HCT116 (cell line): Measurements from ENCODE around the gene GK2. TPM values are rescaled to one million over a fixed set of nuclear protein-coding genes. Genes with fewer than 3 reads are reported as not detected.

Source experiments
- ATAC-seq: fragments of 200-7000 bp; cut with Tn5 transposase; 2 replicates; pipeline ENCODE4 v1.9.1; 2020; ENCODE audit warnings: mild to moderate bottlenecking, moderate library complexity
- BruUV-seq: library from RNA; stranded (reverse); fragments of 400-500 nt; replicated peaks from 2 replicates; lab custom pipeline; 2021; lab: Mats Ljungman, UMichigan
- CTCF ChIA-PET: fragments of 300-600 bp; sonication (Branson Sonifier 250); formaldehyde crosslinking; loops from one replicate; lab custom pipeline; 2021; ENCODE audit warnings: antibody characterized with exemption; lab: Charles Lee
- POLR2A ChIA-PET: fragments of 300-600, 350-600 bp; sonication (Branson Sonifier 250); formaldehyde crosslinking; loops from one replicate; lab custom pipeline; 2021; ENCODE audit warnings: antibody characterized with exemption; lab: Charles Lee
- RAD21 ChIA-PET, 2 experiments: fragments of 300-600 bp; sonication (Branson Sonifier 250); formaldehyde crosslinking; loops; one replicate each; lab custom pipeline; 2023; ENCODE audit warnings: low total read pairs in 2 of 2; ENCODE audit not compliant: uncharacterized antibody in 2 of 2, unreplicated experiment in 2 of 2, low non-redundant PET in 1 of 2; lab: Charles Lee
- DNase-seq: peaks from one replicate; pipeline ENCODE4 v3.0.0-alpha.2; 2010; ENCODE audit warnings: low read depth, low spot score
- H2AFZ ChIP-seq: fragments of 200-600 bp; shearing (Covaris generic), sonication (generic); 2 replicates; pipeline ENCODE4 v1.6.1; 2017; ENCODE audit warnings: low read depth, mixed run types, mixed read lengths, antibody characterized with exemption, low read length; ENCODE audit not compliant: poor library complexity, severe bottlenecking
- H3K27ac ChIP-seq: 2 replicates; pipeline ENCODE4 v1.5.1; 2012; ENCODE audit warnings: low read depth, low read length
- H3K27me3 ChIP-seq: fragments of 200-600 bp; sonication (generic); 2 replicates; pipeline ENCODE4 v1.6.1; 2016; ENCODE audit warnings: mixed run types, low read length, mixed read lengths; ENCODE audit not compliant: insufficient read depth
- H3K36me3 ChIP-seq, 2 experiments: fragments of 200-500 bp in 1 of 2; fragments of 200-600 bp in 1 of 2; sonication (Bioruptor generic) in 1 of 2; sonication (generic) in 1 of 2; 2 replicates each; pipeline versions ENCODE4 v1.5.1 to v1.6.1; 2014 to 2016; ENCODE audit warnings: low read length in 2 of 2, inconsistent platforms in 1 of 2, mixed read lengths in 1 of 2, mixed run types in 1 of 2; ENCODE audit not compliant: insufficient read depth in 2 of 2, control insufficient read depth in 1 of 2
- H3K4me1 ChIP-seq, 2 experiments: fragments of 200-600 bp in 1 of 2; sonication (generic) in 1 of 2; 2 replicates each; pipeline versions ENCODE4 v1.5.1 to v1.6.1; 2012 to 2017; ENCODE audit warnings: low read length in 2 of 2, inconsistent platforms in 1 of 2, mild to moderate bottlenecking in 1 of 2, mixed read lengths in 1 of 2, mixed run types in 1 of 2, moderate library complexity in 1 of 2; ENCODE audit not compliant: insufficient read depth in 2 of 2, control insufficient read depth in 1 of 2
- H3K4me2 ChIP-seq: fragments of 200-600 bp; sonication (generic); 2 replicates; pipeline ENCODE4 v1.6.1; 2017; ENCODE audit warnings: mixed run types, low read length, mixed read lengths
- H3K4me3 ChIP-seq, 2 experiments: fragments of 200-600 bp in 1 of 2; sonication (generic) in 1 of 2; replicated peaks in 1 of 2; 2 replicates each; pipeline ENCODE4 v1.5.1; 2011 to 2016; ENCODE audit warnings: low read length in 2 of 2, control low read depth in 1 of 2, low read depth in 1 of 2, mild to moderate bottlenecking in 1 of 2, mixed read lengths in 1 of 2, mixed run types in 1 of 2
- H3K79me2 ChIP-seq: fragments of 200-600 bp; sonication (generic); 2 replicates; pipeline ENCODE4 v1.6.1; 2017; ENCODE audit warnings: mild to moderate bottlenecking, mixed run types, low read length, moderate library complexity, mixed read lengths; ENCODE audit not compliant: insufficient read depth
- H3K9ac ChIP-seq: fragments of 200-600 bp; sonication (generic); 2 replicates; pipeline ENCODE4 v1.6.1; 2016; ENCODE audit warnings: low read length, mixed read lengths
- H3K9me2 ChIP-seq: fragments of 200-600 bp; sonication (generic), shearing (Covaris generic); 2 replicates; pipeline ENCODE4 v1.6.1; 2017; ENCODE audit warnings: mixed run types, mild to moderate bottlenecking, moderate library complexity; ENCODE audit not compliant: insufficient read depth
- H3K9me3 ChIP-seq, 2 experiments: fragments of 200-500 bp in 1 of 2; fragments of 200-600 bp in 1 of 2; sonication (Bioruptor generic) in 1 of 2; sonication (generic) in 1 of 2; 2 replicates each; pipeline ENCODE4 v1.6.1; 2014 to 2017; ENCODE audit warnings: low read length in 2 of 2, mixed read lengths in 2 of 2, inconsistent platforms in 1 of 2, low read depth in 1 of 2, mild to moderate bottlenecking in 1 of 2, mixed run types in 1 of 2, moderate library complexity in 1 of 2; ENCODE audit not compliant: control insufficient read depth in 1 of 2, insufficient read depth in 1 of 2
- H4K20me1 ChIP-seq: fragments of 200-600 bp; sonication (generic), shearing (Covaris generic); 2 replicates; pipeline ENCODE4 v1.6.1; 2017; ENCODE audit warnings: mixed run types, mild to moderate bottlenecking, moderate library complexity; ENCODE audit not compliant: insufficient read depth
- ATF3 ChIP-seq: IDR thresholded peaks from 2 replicates; pipeline ENCODE4 v1.6.1; 2012
- CBX3 ChIP-seq: IDR thresholded peaks from 2 replicates; pipeline ENCODE4 v1.6.1; 2012; ENCODE audit warnings: low read depth
- ELF1 ChIP-seq: IDR thresholded peaks from 2 replicates; pipeline ENCODE4 v1.6.1; 2012; ENCODE audit warnings: low read depth, borderline replicate concordance
- EZH2 ChIP-seq: fragments of 200-600 bp; sonication (generic); IDR thresholded peaks from 2 replicates; pipeline ENCODE4 v1.6.1; 2017; ENCODE audit warnings: antibody characterized with exemption, mixed run types
- EZH2phosphoT487 ChIP-seq: fragments of 200-600 bp; IDR thresholded peaks from 2 replicates; pipeline ENCODE4 v1.6.1; 2018; ENCODE audit warnings: antibody characterized with exemption, borderline replicate concordance
- FOSL1 ChIP-seq: IDR thresholded peaks from 2 replicates; pipeline ENCODE4 v1.6.1; 2012; ENCODE audit warnings: low read depth
- JUND ChIP-seq: IDR thresholded peaks from 2 replicates; pipeline ENCODE4 v1.6.1; 2012
- POLR2A ChIP-seq: IDR thresholded peaks from 2 replicates; pipeline ENCODE4 v1.7.0; 2011; ENCODE audit warnings: borderline replicate concordance; ENCODE audit not compliant: insufficient read depth, insufficient read length; ENCODE audit errors: extremely low read depth
- RAD21 ChIP-seq: IDR thresholded peaks from 2 replicates; pipeline ENCODE4 v1.6.1; 2012; ENCODE audit warnings: low read depth, mild to moderate bottlenecking
- SIN3A ChIP-seq: IDR thresholded peaks from 2 replicates; pipeline ENCODE4 v1.6.1; 2012; ENCODE audit warnings: low read depth
- SP1 ChIP-seq: IDR thresholded peaks from 2 replicates; pipeline ENCODE4 v1.6.1; 2012; ENCODE audit warnings: low read depth
- SRF ChIP-seq: IDR thresholded peaks from 2 replicates; pipeline ENCODE4 v1.6.1; 2012; ENCODE audit warnings: low read depth
- TCF7L2 ChIP-seq: IDR thresholded peaks from 2 replicates; pipeline ENCODE4 v1.7.0; 2011; ENCODE audit warnings: borderline replicate concordance, inconsistent platforms; ENCODE audit not compliant: insufficient read depth, insufficient read length; ENCODE audit errors: extremely low read depth
- ZNF274 ChIP-seq: fragments of 200-500 bp; sonication (Bioruptor generic); IDR thresholded peaks from 2 replicates; pipeline ENCODE4 v1.6.1; 2014; ENCODE audit warnings: mild to moderate bottlenecking, low read depth, low read length, inconsistent platforms
- intact Hi-C: fragments of 100-400 bp; cut with micrococcal nuclease; formaldehyde crosslinking; loops from 2 replicates; pipeline ENCODE4 v1.10.0; 2022
- total RNA-seq: library from RNA; stranded (reverse); gene quantifications from one replicate; pipeline ENCODE4 v1.2.1, GENCODE V29; 2021; ENCODE audit not compliant: unreplicated experiment
- TF ChIP-seq, protein P1 (sequence below): IDR thresholded peaks from 2 replicates; pipeline ENCODE4 v1.6.1; 2012
- TF ChIP-seq, protein P2 (sequence below): IDR thresholded peaks from 2 replicates; pipeline ENCODE4 v1.6.1; 2011; ENCODE audit warnings: mild to moderate bottlenecking, low read length, moderate library complexity; ENCODE audit not compliant: insufficient replicate concordance; ENCODE audit errors: extremely low read depth
- TF ChIP-seq, protein P3 (sequence below): IDR thresholded peaks from 2 replicates; pipeline ENCODE4 v1.6.1; 2012; ENCODE audit warnings: low read depth

Gene GK2
- total RNA-seq, 1 experiment from 2014 or later: not detected

DNA sequence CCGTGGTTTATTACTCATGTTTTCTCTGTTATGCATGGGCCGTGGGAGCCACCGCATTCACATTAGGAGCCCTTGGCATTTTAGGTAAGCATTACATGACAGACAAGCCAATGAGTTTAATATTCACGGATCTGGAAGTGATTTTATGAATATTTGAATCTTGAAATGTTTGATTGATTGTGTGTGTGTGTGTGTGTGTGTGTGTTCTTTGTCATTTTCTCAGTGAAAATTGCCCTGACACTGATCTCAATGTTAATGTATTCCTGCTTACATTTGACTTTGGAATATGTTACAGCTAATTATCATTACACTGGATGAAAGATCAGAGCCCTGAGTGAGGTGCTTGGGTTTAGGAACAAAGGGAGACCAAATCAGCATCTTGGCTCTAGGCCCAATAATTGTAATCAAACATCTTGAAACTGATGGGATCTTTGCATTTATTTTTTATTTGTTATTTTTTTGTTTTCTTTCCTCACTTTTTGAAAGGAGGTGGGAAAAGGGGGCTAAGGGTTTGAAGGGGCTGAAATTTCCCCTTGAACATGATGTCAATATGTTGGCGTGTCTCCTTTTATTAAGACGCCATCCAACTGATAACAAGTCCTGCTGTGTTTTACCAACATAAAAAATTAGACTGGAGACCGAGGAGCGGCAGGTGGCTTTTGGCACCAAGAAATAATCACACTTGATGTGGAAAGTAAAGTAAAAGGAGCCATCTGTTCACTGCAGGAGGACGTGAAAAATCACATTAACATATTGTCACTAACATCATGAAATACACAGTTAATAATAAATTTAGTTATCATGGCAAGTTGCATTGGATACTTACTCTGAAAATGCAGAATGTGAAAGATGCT is 5.2 kb upstream of the GK2 start:
- ATAC-seq (no peak), DNase-seq (no peak)
- intact Hi-C loops: no loop called here
- ChIA-PET RAD21 (no interaction called here), POLR2A (no interaction called here), CTCF (no interaction called here)
- H3K27ac ChIP-seq: no peak overlapping the region
- H2AFZ ChIP-seq: no peak overlapping the region
- H4K20me1 ChIP-seq: no peaks in the 10 kb centered on the region
- no peak overlapping the region for H3K9ac ChIP-seq
- no peaks in the 10 kb centered on the region for H3K36me3 ChIP-seq
- no TSS peak for BruUV-seq
- H3K4me2 ChIP-seq: no peak overlapping the region
- no peaks in the 10 kb centered on the region for H3K27me3 ChIP-seq
- H3K4me1 ChIP-seq: no peaks in the 10 kb centered on the region
- no peaks in the 10 kb centered on the region for H3K9me3 ChIP-seq
- no peak overlapping the region for H3K4me3 ChIP-seq
- H3K79me2 ChIP-seq: no peaks in the 10 kb centered on the region
- H3K9me2 ChIP-seq: no peaks in the 10 kb centered on the region
- TF ChIP-seq POLR2A: no peak
- TF ChIP-seq TCF7L2: no peak
- no peak for TF ChIP-seq JUND
- TF ChIP-seq, protein P1, sequence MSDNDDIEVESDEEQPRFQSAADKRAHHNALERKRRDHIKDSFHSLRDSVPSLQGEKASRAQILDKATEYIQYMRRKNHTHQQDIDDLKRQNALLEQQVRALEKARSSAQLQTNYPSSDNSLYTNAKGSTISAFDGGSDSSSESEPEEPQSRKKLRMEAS: no peak
- TF ChIP-seq SP1: no peak
- no peak for TF ChIP-seq EZH2phosphoT487
- no peak for TF ChIP-seq ELF1
- TF ChIP-seq ATF3: no peak
- no peak for TF ChIP-seq SIN3A
- TF ChIP-seq EZH2: no peak
- TF ChIP-seq CBX3: no peak
- TF ChIP-seq ZNF274: no peak
- TF ChIP-seq FOSL1: no peak
- TF ChIP-seq, protein P2, sequence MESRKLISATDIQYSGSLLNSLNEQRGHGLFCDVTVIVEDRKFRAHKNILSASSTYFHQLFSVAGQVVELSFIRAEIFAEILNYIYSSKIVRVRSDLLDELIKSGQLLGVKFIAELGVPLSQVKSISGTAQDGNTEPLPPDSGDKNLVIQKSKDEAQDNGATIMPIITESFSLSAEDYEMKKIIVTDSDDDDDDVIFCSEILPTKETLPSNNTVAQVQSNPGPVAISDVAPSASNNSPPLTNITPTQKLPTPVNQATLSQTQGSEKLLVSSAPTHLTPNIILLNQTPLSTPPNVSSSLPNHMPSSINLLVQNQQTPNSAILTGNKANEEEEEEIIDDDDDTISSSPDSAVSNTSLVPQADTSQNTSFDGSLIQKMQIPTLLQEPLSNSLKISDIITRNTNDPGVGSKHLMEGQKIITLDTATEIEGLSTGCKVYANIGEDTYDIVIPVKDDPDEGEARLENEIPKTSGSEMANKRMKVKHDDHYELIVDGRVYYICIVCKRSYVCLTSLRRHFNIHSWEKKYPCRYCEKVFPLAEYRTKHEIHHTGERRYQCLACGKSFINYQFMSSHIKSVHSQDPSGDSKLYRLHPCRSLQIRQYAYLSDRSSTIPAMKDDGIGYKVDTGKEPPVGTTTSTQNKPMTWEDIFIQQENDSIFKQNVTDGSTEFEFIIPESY: no peak
- TF ChIP-seq RAD21: no peak
- TF ChIP-seq SRF: no peak
- TF ChIP-seq, protein P3, sequence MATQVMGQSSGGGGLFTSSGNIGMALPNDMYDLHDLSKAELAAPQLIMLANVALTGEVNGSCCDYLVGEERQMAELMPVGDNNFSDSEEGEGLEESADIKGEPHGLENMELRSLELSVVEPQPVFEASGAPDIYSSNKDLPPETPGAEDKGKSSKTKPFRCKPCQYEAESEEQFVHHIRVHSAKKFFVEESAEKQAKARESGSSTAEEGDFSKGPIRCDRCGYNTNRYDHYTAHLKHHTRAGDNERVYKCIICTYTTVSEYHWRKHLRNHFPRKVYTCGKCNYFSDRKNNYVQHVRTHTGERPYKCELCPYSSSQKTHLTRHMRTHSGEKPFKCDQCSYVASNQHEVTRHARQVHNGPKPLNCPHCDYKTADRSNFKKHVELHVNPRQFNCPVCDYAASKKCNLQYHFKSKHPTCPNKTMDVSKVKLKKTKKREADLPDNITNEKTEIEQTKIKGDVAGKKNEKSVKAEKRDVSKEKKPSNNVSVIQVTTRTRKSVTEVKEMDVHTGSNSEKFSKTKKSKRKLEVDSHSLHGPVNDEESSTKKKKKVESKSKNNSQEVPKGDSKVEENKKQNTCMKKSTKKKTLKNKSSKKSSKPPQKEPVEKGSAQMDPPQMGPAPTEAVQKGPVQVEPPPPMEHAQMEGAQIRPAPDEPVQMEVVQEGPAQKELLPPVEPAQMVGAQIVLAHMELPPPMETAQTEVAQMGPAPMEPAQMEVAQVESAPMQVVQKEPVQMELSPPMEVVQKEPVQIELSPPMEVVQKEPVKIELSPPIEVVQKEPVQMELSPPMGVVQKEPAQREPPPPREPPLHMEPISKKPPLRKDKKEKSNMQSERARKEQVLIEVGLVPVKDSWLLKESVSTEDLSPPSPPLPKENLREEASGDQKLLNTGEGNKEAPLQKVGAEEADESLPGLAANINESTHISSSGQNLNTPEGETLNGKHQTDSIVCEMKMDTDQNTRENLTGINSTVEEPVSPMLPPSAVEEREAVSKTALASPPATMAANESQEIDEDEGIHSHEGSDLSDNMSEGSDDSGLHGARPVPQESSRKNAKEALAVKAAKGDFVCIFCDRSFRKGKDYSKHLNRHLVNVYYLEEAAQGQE: no peak
- TF ChIP-seq, all 23 proteins: peak for 0
